Upper lobe of left lung (tissue), 4 donors: ENCODE results near the gene DRAM1.

Experiments used
- POLR2AphosphoS5 ChIP-seq, 2 donors: sonication (generic); formaldehyde crosslinking; IDR thresholded peaks; one replicate each; pipeline ENCODE4 v1.5.1; 2017; ENCODE audit warnings: antibody characterized with exemption in 2 of 2
- TF ChIP-seq, protein P1 (sequence below), 6 experiments: fragments of 450-650 bp in 4 of 6; fragments of 200-600 bp in 2 of 6; sonication (generic) in 2 of 6; IDR thresholded peaks; one replicate each; pipeline ENCODE4 v1.5.1; 2016 to 2019; ENCODE audit warnings: antibody characterized with exemption in 6 of 6

DNA sequence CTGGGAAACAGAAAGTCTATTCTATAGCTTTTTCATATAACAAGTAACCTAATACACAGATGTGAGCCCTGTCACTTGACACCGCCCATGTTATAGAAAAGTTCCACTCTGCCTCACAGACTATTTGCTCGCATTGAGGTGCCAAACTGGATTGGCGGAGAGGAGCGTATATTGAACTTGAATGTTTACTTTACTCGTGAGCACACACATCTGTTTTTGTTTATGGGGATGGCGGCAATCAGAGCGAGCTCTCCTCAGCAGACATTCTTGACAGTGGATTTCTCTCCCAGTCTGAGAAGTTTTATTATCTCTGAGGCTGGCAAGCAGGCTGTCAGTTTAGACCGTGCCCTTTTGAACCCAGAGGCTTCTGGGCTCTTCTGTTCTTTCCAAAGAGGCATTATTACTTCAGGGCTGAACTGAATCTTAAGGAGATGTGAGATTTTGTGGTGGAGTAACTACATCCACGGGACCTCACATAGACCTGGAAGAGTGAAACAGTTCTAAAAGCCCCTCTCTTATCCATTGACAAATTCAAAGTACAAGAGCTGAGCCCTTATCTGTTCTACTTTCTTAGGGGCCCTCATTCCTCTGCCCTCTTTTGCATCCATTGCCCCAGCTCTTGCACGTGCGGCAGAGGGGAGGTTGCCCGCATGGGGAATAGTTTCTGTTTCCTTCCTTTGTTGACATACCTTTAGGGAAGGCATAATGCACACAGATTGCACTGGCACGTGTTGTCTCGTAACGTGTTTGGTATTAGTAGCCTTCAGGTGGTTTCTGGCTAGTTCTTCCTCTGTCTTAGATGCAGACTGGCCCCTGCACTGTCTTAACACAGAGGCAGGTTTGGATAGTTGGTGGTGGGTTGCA is 68.2 kb downstream of the DRAM1 start:
- TF ChIP-seq, protein P1, sequence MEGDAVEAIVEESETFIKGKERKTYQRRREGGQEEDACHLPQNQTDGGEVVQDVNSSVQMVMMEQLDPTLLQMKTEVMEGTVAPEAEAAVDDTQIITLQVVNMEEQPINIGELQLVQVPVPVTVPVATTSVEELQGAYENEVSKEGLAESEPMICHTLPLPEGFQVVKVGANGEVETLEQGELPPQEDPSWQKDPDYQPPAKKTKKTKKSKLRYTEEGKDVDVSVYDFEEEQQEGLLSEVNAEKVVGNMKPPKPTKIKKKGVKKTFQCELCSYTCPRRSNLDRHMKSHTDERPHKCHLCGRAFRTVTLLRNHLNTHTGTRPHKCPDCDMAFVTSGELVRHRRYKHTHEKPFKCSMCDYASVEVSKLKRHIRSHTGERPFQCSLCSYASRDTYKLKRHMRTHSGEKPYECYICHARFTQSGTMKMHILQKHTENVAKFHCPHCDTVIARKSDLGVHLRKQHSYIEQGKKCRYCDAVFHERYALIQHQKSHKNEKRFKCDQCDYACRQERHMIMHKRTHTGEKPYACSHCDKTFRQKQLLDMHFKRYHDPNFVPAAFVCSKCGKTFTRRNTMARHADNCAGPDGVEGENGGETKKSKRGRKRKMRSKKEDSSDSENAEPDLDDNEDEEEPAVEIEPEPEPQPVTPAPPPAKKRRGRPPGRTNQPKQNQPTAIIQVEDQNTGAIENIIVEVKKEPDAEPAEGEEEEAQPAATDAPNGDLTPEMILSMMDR (IDR thresholded peaks at IDR 0.05), result no peak
- no peak for TF ChIP-seq POLR2AphosphoS5 (IDR thresholded peaks at IDR 0.05)
